Mammary epithelial cell (primary cell): Measurements from ENCODE around the gene TMEM259.

Experiments
- CTCF ChIP-seq, 2 donors: IDR thresholded peaks in 1 of 2; conservative IDR thresholded peaks in 1 of 2; 2 replicates each; pipeline ENCODE4 v1.5.1; 2011 to 2012; ENCODE audit warnings: inconsistent platforms in 2 of 2, low read length in 2 of 2, mild to moderate bottlenecking in 2 of 2, control low read depth in 1 of 2, low read depth in 1 of 2; ENCODE audit not compliant: insufficient read depth in 1 of 2; ENCODE audit errors: extremely low read depth in 1 of 2
- EZH2 ChIP-seq: IDR thresholded peaks from 2 replicates; pipeline ENCODE4 v1.6.1; 2012; ENCODE audit warnings: low read length, inconsistent platforms, borderline replicate concordance

- no peak for TF ChIP-seq CTCF (conservative IDR thresholded peaks at IDR 0.05 in 1 of 2, IDR thresholded peaks at IDR 0.05 in 1 of 2; ENCODE audit: extremely low read depth in 1 of 2, insufficient read depth in 1 of 2, low read depth in 1 of 2, low read length in 2 of 2)
- no peak for TF ChIP-seq EZH2
Observed at GRCh38 chr19:1052349-1052975, 31.5 kb upstream of the TMEM259 start.
